HG02938 (cell line): ENCODE data around the gene GALNT18.

Source experiments
- ATAC-seq: cut with Tn5 transposase; IDR thresholded peaks from one replicate; pipeline ENCODE4 v1.9.1; 2021; ENCODE audit warnings: mild to moderate bottlenecking, moderate library complexity; ENCODE audit not compliant: unreplicated experiment

The GALNT18 gene

DNA sequence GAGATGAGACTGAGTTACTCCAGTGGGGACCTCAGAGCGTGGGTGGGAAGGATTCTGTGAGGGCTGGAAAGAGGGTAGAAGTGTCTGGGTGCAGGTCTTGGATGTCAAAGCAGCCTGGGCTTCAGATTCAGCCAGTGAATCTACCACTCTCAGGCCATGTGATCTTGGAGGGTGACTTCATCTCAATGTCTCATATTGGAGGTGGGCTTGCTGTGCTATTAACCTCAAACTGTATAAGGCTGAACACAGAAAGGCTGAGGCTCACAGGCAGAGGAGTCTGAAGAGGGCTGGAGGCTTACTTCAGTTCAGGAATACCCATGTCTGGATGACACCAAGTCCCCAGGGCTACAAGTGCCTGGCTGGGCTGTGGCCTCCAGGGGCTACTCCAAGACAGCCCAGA, 332.1 kb downstream of the GALNT18 start:
- ATAC-seq: no peak

DNA sequence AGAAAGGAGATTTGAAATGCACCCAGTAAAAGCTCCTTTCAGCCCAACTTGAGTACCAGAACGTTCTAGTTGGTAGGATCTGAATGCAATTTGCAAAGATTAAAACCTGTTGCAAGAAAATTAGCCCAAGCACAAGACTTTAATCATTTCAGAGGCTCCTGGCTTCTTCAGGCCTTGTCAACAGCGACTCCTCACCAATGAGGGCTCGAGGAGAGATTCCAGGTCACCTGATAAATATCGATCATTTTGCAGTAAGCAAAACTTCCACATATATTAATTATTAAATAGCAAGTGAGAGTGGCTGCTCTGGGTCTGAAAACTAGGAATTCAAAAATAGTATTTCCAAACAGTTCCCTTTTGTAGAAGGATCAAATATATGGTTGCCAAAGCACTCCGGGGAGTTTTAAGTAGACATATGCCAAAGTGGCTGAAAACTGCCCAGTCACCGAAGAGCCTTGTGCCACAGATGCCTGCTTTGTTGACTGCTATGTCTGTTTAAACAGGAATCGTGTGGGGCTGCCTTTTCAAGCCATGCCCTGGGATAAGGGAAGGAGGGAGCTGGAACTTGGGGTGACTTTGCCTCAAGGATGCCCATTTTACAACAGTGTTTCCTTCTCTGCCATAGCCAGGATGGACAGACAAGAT, 332.7 kb downstream of the GALNT18 start:
- ATAC-seq: no peak

GRCh38 chr11:11284481-11284880, 337.3 kb downstream of the GALNT18 start:
- ATAC-seq: no peak

DNA sequence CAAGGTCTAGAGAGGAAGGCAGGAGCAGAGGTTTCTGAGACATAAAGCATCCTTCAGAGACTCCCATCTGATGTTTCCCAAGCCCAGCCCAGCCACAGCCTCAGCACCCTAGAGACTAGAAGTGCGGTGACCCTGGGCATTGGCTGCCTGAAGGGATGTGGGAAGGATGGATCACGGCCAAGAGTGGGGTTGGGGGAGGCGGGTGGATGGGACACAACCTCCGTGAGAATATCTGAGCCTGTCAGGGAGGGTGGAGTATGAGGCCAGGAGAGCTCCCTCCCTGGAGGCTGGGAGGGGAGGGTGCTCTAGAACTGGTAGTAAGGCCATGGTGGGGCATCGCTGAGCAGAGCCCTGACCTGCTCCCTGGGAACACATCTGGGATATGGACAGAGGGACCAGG, 340.2 kb downstream of the GALNT18 start:
- no peak for ATAC-seq

DNA sequence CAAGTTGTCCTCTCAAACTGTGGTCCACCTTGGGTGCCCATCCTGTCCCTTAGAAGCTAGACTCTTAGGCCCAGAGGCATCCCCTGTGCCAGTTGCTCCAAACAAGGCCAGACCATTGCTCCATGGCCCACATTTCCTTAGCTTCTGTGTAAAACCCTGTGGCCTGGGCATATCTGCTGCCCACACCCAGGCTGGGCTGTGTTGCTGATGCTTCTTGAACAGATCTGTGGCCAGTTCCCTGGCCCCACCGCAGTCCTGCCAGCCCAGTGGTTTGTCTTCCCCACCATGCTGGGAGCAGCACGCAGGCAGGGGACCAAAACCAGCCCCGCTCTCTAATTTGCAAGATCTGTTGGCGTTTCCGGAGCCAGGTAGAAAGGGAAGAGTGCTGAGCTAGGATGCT, 341.0 kb downstream of the GALNT18 start:
- ATAC-seq: no peak

DNA sequence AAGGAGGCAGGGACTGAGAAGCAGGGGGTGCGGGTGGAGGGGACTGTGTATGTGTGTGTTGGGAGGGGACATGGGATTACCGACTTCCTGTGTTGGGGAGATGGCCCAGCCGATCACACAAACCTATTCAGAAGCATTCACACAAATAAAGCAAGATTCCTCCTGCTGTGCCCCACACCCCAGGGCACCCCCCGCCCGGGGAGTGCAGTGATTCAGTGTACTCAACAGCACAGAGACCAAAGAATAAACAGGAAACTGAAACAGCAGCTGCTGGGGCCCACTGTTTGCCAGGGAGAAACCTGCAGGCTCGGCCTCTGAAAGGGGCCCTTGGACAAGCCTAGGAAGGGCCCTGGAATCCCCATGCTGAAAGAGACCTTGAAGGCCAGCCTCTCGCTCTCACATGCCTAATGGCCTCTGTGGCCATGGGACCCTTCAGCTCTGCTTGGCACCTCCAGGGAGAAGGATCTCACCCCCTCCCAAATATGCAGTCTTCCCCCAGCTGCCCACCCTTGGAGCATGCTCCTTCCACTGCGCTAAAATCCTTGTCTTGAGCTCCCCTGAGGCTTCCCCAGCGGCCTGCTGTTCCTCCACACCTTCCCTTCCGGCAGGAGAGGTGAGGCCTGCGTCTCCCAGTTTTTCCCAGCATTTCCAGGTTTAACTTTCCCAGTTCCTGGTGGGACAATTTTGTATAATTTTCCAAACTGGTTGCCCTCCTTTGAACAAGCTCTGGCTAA, 341.7 kb downstream of the GALNT18 start:
- ATAC-seq: no peak

- ATAC-seq: no peak
Observed at GRCh38 chr11:11272254-11272653, 349.6 kb downstream of the GALNT18 start.

DNA sequence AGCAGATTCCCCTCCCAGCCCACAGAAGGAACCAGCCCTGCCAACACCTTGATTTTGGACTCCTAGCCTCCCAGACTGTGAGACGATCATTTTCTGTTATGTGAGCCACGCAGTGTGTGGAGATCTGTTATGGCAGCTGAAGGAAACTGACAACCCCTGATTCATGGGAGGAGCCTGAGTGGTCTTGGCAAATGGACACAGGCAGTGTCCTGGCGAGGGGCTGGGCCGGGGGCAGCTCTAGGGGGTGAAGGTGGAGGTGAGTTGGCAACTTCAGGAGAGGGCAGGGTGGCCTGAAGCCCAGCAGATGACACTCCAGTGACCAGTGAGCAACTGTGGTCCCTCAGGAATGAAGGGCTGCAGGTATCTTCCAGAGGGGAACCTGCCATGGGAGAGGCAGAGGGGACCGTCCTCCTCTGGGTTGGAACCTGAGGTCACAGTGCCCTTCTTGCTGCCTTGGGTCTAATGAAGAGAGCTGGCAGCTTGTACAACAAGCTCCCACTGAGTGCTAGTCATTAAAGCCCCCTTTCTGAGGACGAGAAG, 351.5 kb downstream of the GALNT18 start:
- ATAC-seq: no peak

DNA sequence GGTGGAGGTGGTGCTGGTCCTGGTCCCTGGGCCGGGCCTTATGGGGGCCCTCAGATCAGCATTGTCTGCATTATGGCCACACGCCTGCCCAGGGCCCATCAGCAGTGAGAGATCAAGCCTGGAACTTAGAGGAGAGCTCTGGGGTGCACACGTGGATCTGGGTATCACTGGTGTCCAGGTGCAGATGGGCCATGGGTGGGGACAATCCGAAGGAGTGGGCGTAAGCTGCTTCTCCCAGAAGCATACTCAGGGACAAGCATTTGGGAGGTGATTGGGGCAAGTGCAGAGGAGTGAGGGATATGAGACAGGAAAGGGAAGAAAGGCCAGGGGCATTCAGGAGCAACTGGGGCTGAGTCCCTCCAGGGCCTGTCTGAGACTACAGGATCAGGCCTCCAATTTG, 353.1 kb downstream of the GALNT18 start:
- ATAC-seq: no peak

- ATAC-seq: no peak
Observed at GRCh38 chr11:11268119-11268518, 353.7 kb downstream of the GALNT18 start.

DNA sequence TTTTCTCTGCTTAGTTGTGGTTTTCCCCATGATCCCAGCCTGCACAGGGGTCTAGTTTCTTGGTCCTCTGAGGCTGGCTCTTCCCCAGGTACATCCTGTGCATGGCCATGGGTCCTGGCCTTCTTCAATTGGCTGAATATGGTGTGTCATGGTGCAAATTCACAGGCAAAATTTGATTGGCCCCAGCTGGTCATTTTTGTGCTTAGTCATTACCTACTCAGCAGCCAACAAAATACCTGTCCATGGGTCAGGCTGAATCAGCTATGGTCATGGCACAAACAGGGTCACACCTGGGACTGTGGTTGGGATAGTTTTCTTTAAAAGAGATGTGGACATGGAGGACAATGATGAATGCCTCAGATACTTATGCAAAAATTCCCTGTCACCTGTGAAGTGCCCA, 354.5 kb downstream of the GALNT18 start:
- no peak for ATAC-seq

- ATAC-seq: no peak
Observed at GRCh38 chr11:11265994-11266606, 355.7 kb downstream of the GALNT18 start.

GRCh38 chr11:11265320-11265719, 356.5 kb downstream of the GALNT18 start:
- ATAC-seq: no peak

DNA sequence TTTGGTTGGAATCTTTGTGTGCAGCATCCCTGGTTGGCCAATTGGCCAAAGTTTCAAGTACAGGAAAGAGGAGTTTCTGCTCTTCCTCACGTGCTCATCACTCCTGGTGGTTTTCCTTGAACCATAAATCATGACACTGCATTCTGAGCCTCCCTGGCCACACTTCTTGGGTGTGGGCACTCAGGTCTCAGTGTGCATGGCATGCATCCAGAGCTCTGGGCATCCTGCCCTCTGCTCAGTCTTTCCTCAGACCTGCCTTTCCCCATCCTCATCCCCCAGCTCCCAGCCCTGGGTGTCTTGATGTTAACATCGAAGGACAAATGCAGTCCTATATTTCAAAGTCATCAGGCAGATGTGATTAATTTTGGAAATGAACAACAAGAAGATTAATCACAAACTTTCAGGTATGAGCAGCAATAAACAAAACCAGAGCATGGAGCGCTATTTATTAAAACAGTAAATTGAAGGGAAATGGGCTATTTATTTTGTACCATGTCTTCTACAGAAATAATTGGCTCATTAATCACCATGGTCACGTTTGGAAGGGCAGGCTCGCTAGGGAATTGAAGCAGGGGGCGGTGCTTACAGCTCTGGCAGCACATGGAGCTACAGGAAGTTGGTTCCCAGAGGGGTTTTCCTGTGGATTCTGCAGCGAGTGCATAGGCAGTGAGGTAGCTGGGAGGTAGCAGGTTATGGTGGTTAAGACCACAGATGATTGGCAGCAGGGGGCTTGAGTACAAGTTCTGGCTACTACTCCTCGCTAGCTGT, 358.4 kb downstream of the GALNT18 start:
- no peak for ATAC-seq

GRCh38 chr11:11262171-11262920, 359.5 kb downstream of the GALNT18 start:
- no peak for ATAC-seq

DNA sequence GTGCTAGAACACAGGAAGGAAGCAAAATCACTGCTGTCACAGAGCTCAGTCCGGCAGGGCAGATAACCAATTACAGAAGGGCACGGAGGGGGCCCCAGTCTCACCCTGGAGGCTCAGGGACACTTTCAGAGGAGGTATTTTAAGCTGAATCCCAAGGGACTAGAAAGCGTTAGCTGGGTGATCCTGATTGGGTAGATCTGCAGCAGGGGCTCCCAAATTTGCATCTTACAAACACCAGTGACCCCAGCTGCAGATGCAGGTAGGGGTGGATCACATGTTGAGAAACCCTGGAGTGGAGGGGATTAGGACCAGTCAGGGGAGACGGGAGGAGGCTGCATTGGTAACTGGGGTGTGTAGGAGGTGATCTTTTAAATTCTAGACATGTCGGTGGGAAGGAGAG, 360.2 kb downstream of the GALNT18 start:
- ATAC-seq: no peak

- no peak for ATAC-seq
Observed at GRCh38 chr11:11260903-11261302, 360.9 kb downstream of the GALNT18 start.

- ATAC-seq: no peak
Observed at GRCh38 chr11:11253995-11254394, 367.8 kb downstream of the GALNT18 start.

GRCh38 chr11:11253497-11253896, 368.3 kb downstream of the GALNT18 start:
- ATAC-seq: no peak

GRCh38 chr11:11252403-11252802, 369.4 kb downstream of the GALNT18 start:
- no peak for ATAC-seq
